ENCODE data around the gene CD209. TPM values are rescaled to one million over a fixed set of nuclear protein-coding genes. Genes with fewer than 3 reads are reported as not detected.

Gene CD209
- total RNA-seq, 1 experiment from 2014 or later, result not detected

- intact Hi-C loops (cut with micrococcal nuclease; ENCODE audit: unreplicated experiment), result no loop called here
- BruUV-seq (replicated peaks), result no TSS peak
- H3K4me3 ChIP-seq (ENCODE audit: low read depth, low read length, poor library complexity, severe bottlenecking), result no peak overlapping the region
- H3K27ac ChIP-seq (ENCODE audit: low read depth, low read length, poor library complexity, severe bottlenecking), result no peak overlapping the region
- DNase-seq (ENCODE audit: low spot score), result no peak
- H3K27me3 ChIP-seq (replicated peaks; ENCODE audit: insufficient read depth, low read depth, low read length, poor library complexity), result no peaks in the 10 kb centered on the region
- H3K36me3 ChIP-seq (ENCODE audit: insufficient read depth, low read length, poor library complexity, severe bottlenecking), result no peaks in the 10 kb centered on the region
- POLR2A ChIA-PET (ENCODE audit: low non-redundant PET), result no interaction called here
- TF ChIP-seq EZH2 (IDR thresholded peaks at IDR 0.05; ENCODE audit: borderline replicate concordance, low read depth, low read length, poor library complexity, severe bottlenecking) (no peak), CTCF (conservative IDR thresholded peaks at IDR 0.05; ENCODE audit: low read depth, low read length) (no peak)
- H3K4me1 ChIP-seq (ENCODE audit: insufficient read depth, low read length, poor library complexity, severe bottlenecking), result no peaks in the 10 kb centered on the region
- CTCF ChIA-PET, result no interaction called here
- H3K9me3 ChIP-seq (ENCODE audit: low read depth, low read length, poor library complexity, severe bottlenecking), result no peaks in the 10 kb centered on the region
These were observed 30.6 kb downstream of the CD209 start for GRCh38 chr19:7716762-7717161.

- Histone ChIP-seq H3K27ac (ENCODE audit: low read depth, low read length, poor library complexity, severe bottlenecking) (no peak overlapping the region), H3K4me3 (ENCODE audit: low read depth, low read length, poor library complexity, severe bottlenecking) (no peak overlapping the region), H3K4me1 (ENCODE audit: insufficient read depth, low read length, poor library complexity, severe bottlenecking) (no peaks in the 10 kb centered on the region), H3K27me3 (replicated peaks; ENCODE audit: insufficient read depth, low read depth, low read length, poor library complexity) (no peaks in the 10 kb centered on the region), H3K36me3 (ENCODE audit: insufficient read depth, low read length, poor library complexity, severe bottlenecking) (no peaks in the 10 kb centered on the region), H3K9me3 (ENCODE audit: low read depth, low read length, poor library complexity, severe bottlenecking) (no peaks in the 10 kb centered on the region)
- TF ChIP-seq CTCF (conservative IDR thresholded peaks at IDR 0.05; ENCODE audit: low read depth, low read length) (no peak), EZH2 (IDR thresholded peaks at IDR 0.05; ENCODE audit: borderline replicate concordance, low read depth, low read length, poor library complexity, severe bottlenecking) (no peak)
- BruUV-seq (replicated peaks), result no TSS peak
- POLR2A ChIA-PET (ENCODE audit: low non-redundant PET), result no interaction called here
- intact Hi-C loops (cut with micrococcal nuclease; ENCODE audit: unreplicated experiment), result no loop called here
- no peak for DNase-seq (ENCODE audit: low spot score)
- CTCF ChIA-PET, result no interaction called here
These were observed 31.7 kb downstream of the CD209 start for GRCh38 chr19:7715671-7716070.

- no peaks in the 10 kb centered on the region for H3K36me3 ChIP-seq (ENCODE audit: insufficient read depth, low read length, poor library complexity, severe bottlenecking)
- no peak for DNase-seq (ENCODE audit: low spot score)
- ChIA-PET POLR2A (ENCODE audit: low non-redundant PET) (no interaction called here), CTCF (no interaction called here)
- H3K27me3 ChIP-seq (replicated peaks; ENCODE audit: insufficient read depth, low read depth, low read length, poor library complexity), result no peaks in the 10 kb centered on the region
- no TSS peak for BruUV-seq (replicated peaks)
- no peaks in the 10 kb centered on the region for H3K9me3 ChIP-seq (ENCODE audit: low read depth, low read length, poor library complexity, severe bottlenecking)
- H3K4me1 ChIP-seq (ENCODE audit: insufficient read depth, low read length, poor library complexity, severe bottlenecking), result no peaks in the 10 kb centered on the region
- H3K27ac ChIP-seq (ENCODE audit: low read depth, low read length, poor library complexity, severe bottlenecking), result no peak overlapping the region
- TF ChIP-seq CTCF (conservative IDR thresholded peaks at IDR 0.05; ENCODE audit: low read depth, low read length) (no peak), EZH2 (IDR thresholded peaks at IDR 0.05; ENCODE audit: borderline replicate concordance, low read depth, low read length, poor library complexity, severe bottlenecking) (no peak)
- intact Hi-C loops (cut with micrococcal nuclease; ENCODE audit: unreplicated experiment), result no loop called here
- no peak overlapping the region for H3K4me3 ChIP-seq (ENCODE audit: low read depth, low read length, poor library complexity, severe bottlenecking)
These were observed 36.7 kb downstream of the CD209 start for GRCh38 chr19:7710616-7711015.

Measured in A673 (cell line).